Measurements from ENCODE around the gene PRR35.

PRR35 gene

GRCh38 chr16:549544-550263 is 10.5 kb upstream of the PRR35 start:
- DNase-seq = no peak

GRCh38 chr16:551210-551609 is 9.0 kb upstream of the PRR35 start:
- no peak for DNase-seq

- no peak for DNase-seq
Observed at GRCh38 chr16:552171-552570, 8.0 kb upstream of the PRR35 start.

- no peak for DNase-seq
Observed at GRCh38 chr16:553601-554296, 6.4 kb upstream of the PRR35 start.

- DNase-seq = no peak
Observed at GRCh38 chr16:554297-554621, 5.9 kb upstream of the PRR35 start.

GRCh38 chr16:554640-555365 is 5.4 kb upstream of the PRR35 start:
- no peak for DNase-seq

- DNase-seq = no peak
Observed at GRCh38 chr16:555528-556473, 4.4 kb upstream of the PRR35 start.

GRCh38 chr16:556474-557173 is 3.6 kb upstream of the PRR35 start:
- DNase-seq = no peak

GRCh38 chr16:557463-558297 is 2.5 kb upstream of the PRR35 start:
- DNase-seq = no peak

- no peak for DNase-seq
Observed at GRCh38 chr16:558298-559020, 1.7 kb upstream of the PRR35 start.

- DNase-seq = no peak
Observed at GRCh38 chr16:559021-559380, 1.2 kb upstream of the PRR35 start.

GRCh38 chr16:559411-560203 is 587 bp upstream of the PRR35 start:
- DNase-seq = no peak

GRCh38 chr16:560701-561412 is 663 bp downstream of the PRR35 start:
- no peak for DNase-seq

- DNase-seq = no peak
Observed at GRCh38 chr16:561413-561794, 1.2 kb downstream of the PRR35 start.

- DNase-seq = no peak
Observed at GRCh38 chr16:561957-562938, 2.1 kb downstream of the PRR35 start.

GRCh38 chr16:563072-563644 is 3.0 kb downstream of the PRR35 start:
- DNase-seq = no peak

- no peak for DNase-seq
Observed at GRCh38 chr16:564690-565418, 4.7 kb downstream of the PRR35 start.
